HG02973 (cell line): ENCODE results near the gene SP100.
"Not testable (repeated sequence)": the region's sequence is repeated elsewhere in the genome, so short reads cannot be mapped to it uniquely, and the experiment has no call there.

Source experiments
- ATAC-seq: cut with Tn5 transposase; IDR thresholded peaks from one replicate; pipeline ENCODE4 v1.9.1; 2021; ENCODE audit warnings: moderate library complexity; ENCODE audit not compliant: unreplicated experiment

The SP100 gene

GRCh38 chr2:230418341-230419016 is 2.5 kb downstream of the SP100 start:
- no peak for ATAC-seq

- no peak for ATAC-seq
Measured at GRCh38 chr2:230419181-230419580, 3.2 kb downstream of the SP100 start.

GRCh38 chr2:230422149-230422548 is 6.1 kb downstream of the SP100 start:
- no peak for ATAC-seq

- ATAC-seq: no peak
Measured at GRCh38 chr2:230423851-230424458, 8.0 kb downstream of the SP100 start.

GRCh38 chr2:230425377-230425776 is 9.4 kb downstream of the SP100 start:
- ATAC-seq: no peak

- ATAC-seq: no peak
Measured at GRCh38 chr2:230429513-230429912, 13.5 kb downstream of the SP100 start.

GRCh38 chr2:230430957-230431910 is 15.2 kb downstream of the SP100 start:
- no peak for ATAC-seq

- ATAC-seq: no peak
Measured at GRCh38 chr2:230434677-230435324, 18.8 kb downstream of the SP100 start.

- ATAC-seq: no peak
Measured at GRCh38 chr2:230435431-230435830, 19.4 kb downstream of the SP100 start.

- not testable (repeated sequence) for ATAC-seq
Measured at GRCh38 chr2:230439121-230439520, 23.1 kb downstream of the SP100 start.

- no peak for ATAC-seq
Measured at GRCh38 chr2:230439590-230439989, 23.6 kb downstream of the SP100 start.

GRCh38 chr2:230441227-230441897 is 25.4 kb downstream of the SP100 start:
- ATAC-seq: peak; percentile 65

GRCh38 chr2:230443541-230443940 is 27.5 kb downstream of the SP100 start:
- ATAC-seq: no peak

GRCh38 chr2:230444832-230445231 is 28.8 kb downstream of the SP100 start:
- no peak for ATAC-seq

- no peak for ATAC-seq
Measured at GRCh38 chr2:230447036-230447435, 31.0 kb downstream of the SP100 start.

GRCh38 chr2:230447455-230448451 is 31.8 kb downstream of the SP100 start:
- ATAC-seq: peak; percentile 84

GRCh38 chr2:230449901-230450467 is 34.0 kb downstream of the SP100 start:
- no peak for ATAC-seq

GRCh38 chr2:230453006-230453405 is 37.0 kb downstream of the SP100 start:
- no peak for ATAC-seq
